B cell (primary cell): ENCODE data around the gene ARHGAP1. TPM values are rescaled to one million over a fixed set of nuclear protein-coding genes. Genes with fewer than 3 reads are reported as not detected.

Experiments used
- ATAC-seq: fragments of 200-7000 bp; cut with Tn5 transposase; one replicate; pipeline ENCODE4 v1.10.0; 2021; ENCODE audit warnings: low read depth, mild to moderate bottlenecking, moderate number of reproducible peaks, moderate library complexity
- CTCF ChIA-PET: fragments of 350-600 bp; sonication (Branson Sonifier 250); formaldehyde crosslinking; loops from one replicate; lab custom pipeline; 2021; ENCODE audit warnings: antibody characterized with exemption, inconsistent platforms; lab: Charles Lee
- POLR2A ChIA-PET: fragments of 350-600 bp; sonication (Branson Sonifier 250); formaldehyde crosslinking; loops from one replicate; lab custom pipeline; 2021; ENCODE audit warnings: antibody characterized with exemption; lab: Charles Lee
- DNase-seq: peaks from one replicate; pipeline ENCODE4 v3.0.0; 2013
- H2AFZ ChIP-seq: 2 replicates; pipeline ENCODE4 v1.6.1; 2012; ENCODE audit warnings: mild to moderate bottlenecking, low read depth, low read length; ENCODE audit not compliant: insufficient read depth, poor library complexity, severe bottlenecking
- H3K27ac ChIP-seq, 2 donors: 1 replicate in 1 of 2; 2 replicates in 1 of 2; pipeline ENCODE4 v1.5.1; 2012 to 2013; ENCODE audit warnings: low read length in 2 of 2, mild to moderate bottlenecking in 2 of 2, moderate library complexity in 1 of 2
- H3K27me3 ChIP-seq, 4 experiments: fragments of 200-600 bp in 1 of 4; sonication (generic) in 1 of 4; replicated peaks in 1 of 4; 1 replicate in 2 of 4; 2 replicates in 2 of 4; pipeline versions ENCODE4 v1.6.1 to v1.7.0; 2013 to 2016; ENCODE audit warnings: low read length in 3 of 4, mild to moderate bottlenecking in 2 of 4, mixed read lengths in 1 of 4, moderate library complexity in 1 of 4; ENCODE audit not compliant: insufficient read depth in 4 of 4, control insufficient read depth in 3 of 4; ENCODE audit errors: control extremely low read depth in 1 of 4
- H3K36me3 ChIP-seq, 2 experiments: replicated peaks in 1 of 2; 1 replicate in 1 of 2; 2 replicates in 1 of 2; pipeline versions ENCODE4 v1.6.1 to v1.7.1; 2013; ENCODE audit warnings: low read length in 1 of 2; ENCODE audit not compliant: insufficient read depth in 2 of 2, control insufficient read depth in 1 of 2; ENCODE audit errors: control extremely low read depth in 1 of 2, extremely low read depth in 1 of 2
- H3K4me1 ChIP-seq, 2 donors: fragments of 200-600 bp in 1 of 2; sonication (generic) in 1 of 2; 1 replicate in 1 of 2; 2 replicates in 1 of 2; pipeline versions ENCODE4 v1.5.1 to v1.6.1; 2013 to 2017; ENCODE audit warnings: low read length in 2 of 2; ENCODE audit not compliant: control insufficient read depth in 2 of 2, insufficient read depth in 2 of 2
- H3K4me2 ChIP-seq: replicated peaks from 2 replicates; pipeline ENCODE3; 2012; ENCODE audit warnings: mild to moderate bottlenecking, low read depth, low read length; ENCODE audit not compliant: poor library complexity, severe bottlenecking
- H3K4me3 ChIP-seq, 5 experiments: fragments of 200-600 bp in 1 of 5; sonication (generic) in 1 of 5; 1 replicate in 3 of 5; 2 replicates in 2 of 5; pipeline versions ENCODE4 v1.5.1 to v1.7.0; 2011 to 2016; ENCODE audit warnings: low read length in 4 of 5, mild to moderate bottlenecking in 4 of 5, low read depth in 2 of 5, control low read depth in 1 of 5, moderate library complexity in 1 of 5; ENCODE audit not compliant: insufficient read depth in 1 of 5; ENCODE audit errors: control extremely low read depth in 1 of 5, extremely low read depth in 1 of 5
- H3K79me2 ChIP-seq: fragments of 200-600 bp; sonication (generic); one replicate; pipeline ENCODE4 v1.6.0; 2016; ENCODE audit warnings: low read length; ENCODE audit not compliant: control insufficient read depth, insufficient read depth
- H3K9ac ChIP-seq: fragments of 200-600 bp; sonication (generic); 2 replicates; pipeline ENCODE4 v1.6.1; 2017; ENCODE audit warnings: mild to moderate bottlenecking, low read length, moderate library complexity
- H3K9me3 ChIP-seq, 3 donors: one replicate each; pipeline versions ENCODE4 v1.6.1 to v1.7.1; 2013; ENCODE audit warnings: low read length in 2 of 3; ENCODE audit not compliant: control insufficient read depth in 2 of 3, insufficient read depth in 1 of 3; ENCODE audit errors: control extremely low read depth in 1 of 3
- H4K20me1 ChIP-seq: 2 replicates; pipeline ENCODE4 v1.6.0; 2012; ENCODE audit warnings: mild to moderate bottlenecking, low read length; ENCODE audit not compliant: insufficient read depth, control insufficient read depth, poor library complexity, severe bottlenecking
- H3K27ac Mint-ChIP-seq: one replicate; pipeline ENCODE4 v1.8.0; 2021; ENCODE audit warnings: mixed read lengths
- H3K27me3 Mint-ChIP-seq: one replicate; pipeline ENCODE4 v1.8.0; 2021; ENCODE audit warnings: mixed read lengths
- H3K4me1 Mint-ChIP-seq: one replicate; pipeline ENCODE4 v1.8.0; 2021; ENCODE audit warnings: mixed read lengths
- H3K4me3 Mint-ChIP-seq: one replicate; pipeline ENCODE4 v1.8.0; 2021; ENCODE audit warnings: mixed read lengths
- H3K9me3 Mint-ChIP-seq: one replicate; pipeline ENCODE4 v1.8.0; 2022; ENCODE audit warnings: mixed read lengths; ENCODE audit not compliant: insufficient read depth
- EZH2 ChIP-seq: IDR thresholded peaks from 2 replicates; pipeline ENCODE4 v1.6.1; 2012; ENCODE audit warnings: borderline replicate concordance, low read depth, mild to moderate bottlenecking, moderate library complexity, low read length; ENCODE audit not compliant: insufficient read depth, poor library complexity, severe bottlenecking
- WGBS: methylation state at CpG from one replicate; pipeline ENCODE4 v1.1.5; 2013; ENCODE audit warnings: missing lambda C conversion rate; ENCODE audit not compliant: insufficient coverage; 5-methylcytosine and 5-hydroxymethylcytosine counted together
- intact Hi-C: fragments of 100-400 bp; cut with micrococcal nuclease; formaldehyde crosslinking; loops from one replicate; pipeline ENCODE4 v1.10.0; 2022
- polyA plus RNA-seq: library from polyadenylated mRNA; depleted of rRNA; stranded (reverse); fragments of >200 nt; gene quantifications from 2 replicates; pipeline ENCODE4 v1.2.3, GENCODE V29; 2012
- total RNA-seq, 2 donors: library from RNA; stranded (reverse); fragments of 120-200 nt in 1 of 2; gene quantifications; 1 replicate in 1 of 2; 2 replicates in 1 of 2; pipeline versions ENCODE4 v1.2.3 to v1.2.4, GENCODE V29; 2013 to 2022
- TF ChIP-seq, protein P1 (sequence below): fragments of 200-600 bp; IDR thresholded peaks from one replicate; pipeline ENCODE4 v1.8.0; 2022; ENCODE audit warnings: antibody characterized with exemption, mild to moderate bottlenecking

The ARHGAP1 gene
- total and polyA plus RNA-seq, 2 donors (not counting 1 experiment from before 2014, with no cell fraction given), result 33.9 to 55.0 TPM

DNA sequence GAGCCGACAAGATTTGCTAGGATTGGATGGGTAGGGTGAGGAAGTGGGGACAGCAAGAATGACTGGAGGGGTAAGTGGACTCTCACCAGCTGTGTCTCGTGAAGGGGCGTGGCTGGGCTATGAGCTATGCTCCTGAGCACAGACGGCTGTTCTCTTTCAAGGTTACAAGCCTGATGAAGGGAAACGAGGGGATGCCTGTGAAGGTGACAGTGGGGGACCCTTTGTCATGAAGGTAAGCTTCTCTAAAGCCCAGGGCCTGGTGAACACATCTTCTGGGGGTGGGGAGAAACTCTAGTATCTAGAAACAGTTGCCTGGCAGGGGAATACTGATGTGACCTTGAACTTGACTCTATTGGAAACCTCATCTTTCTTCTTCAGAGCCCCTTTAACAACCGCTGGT lies 38.5 kb upstream of the ARHGAP1 start:
- TF ChIP-seq, protein P1, sequence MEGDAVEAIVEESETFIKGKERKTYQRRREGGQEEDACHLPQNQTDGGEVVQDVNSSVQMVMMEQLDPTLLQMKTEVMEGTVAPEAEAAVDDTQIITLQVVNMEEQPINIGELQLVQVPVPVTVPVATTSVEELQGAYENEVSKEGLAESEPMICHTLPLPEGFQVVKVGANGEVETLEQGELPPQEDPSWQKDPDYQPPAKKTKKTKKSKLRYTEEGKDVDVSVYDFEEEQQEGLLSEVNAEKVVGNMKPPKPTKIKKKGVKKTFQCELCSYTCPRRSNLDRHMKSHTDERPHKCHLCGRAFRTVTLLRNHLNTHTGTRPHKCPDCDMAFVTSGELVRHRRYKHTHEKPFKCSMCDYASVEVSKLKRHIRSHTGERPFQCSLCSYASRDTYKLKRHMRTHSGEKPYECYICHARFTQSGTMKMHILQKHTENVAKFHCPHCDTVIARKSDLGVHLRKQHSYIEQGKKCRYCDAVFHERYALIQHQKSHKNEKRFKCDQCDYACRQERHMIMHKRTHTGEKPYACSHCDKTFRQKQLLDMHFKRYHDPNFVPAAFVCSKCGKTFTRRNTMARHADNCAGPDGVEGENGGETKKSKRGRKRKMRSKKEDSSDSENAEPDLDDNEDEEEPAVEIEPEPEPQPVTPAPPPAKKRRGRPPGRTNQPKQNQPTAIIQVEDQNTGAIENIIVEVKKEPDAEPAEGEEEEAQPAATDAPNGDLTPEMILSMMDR, result no peak
- no peak for TF ChIP-seq EZH2
- Histone ChIP-seq H3K4me3 (no peak overlapping the region), H3K27ac (no peak overlapping the region), H3K4me2 (no peak overlapping the region), H3K4me1 (no peaks in the 10 kb centered on the region), H3K27me3 (no peaks in the 10 kb centered on the region), H4K20me1 (no peaks in the 10 kb centered on the region), H3K79me2 (no peaks in the 10 kb centered on the region), H3K36me3 (peaks cover 2 to 22% of the 10 kb centered on the region in 2 experiments), H3K9me3 (no peaks in the 10 kb centered on the region), H2AFZ (no peak overlapping the region), H3K9ac (no peak overlapping the region)
- DNase-seq (no peak), ATAC-seq (no peak)
- ChIA-PET POLR2A (no interaction called here), CTCF (no interaction called here)
- Mint-ChIP-seq H3K27me3 (no peaks in the 10 kb centered on the region), H3K27ac (no peak overlapping the region), H3K4me1 (no peaks in the 10 kb centered on the region), H3K4me3 (no peak overlapping the region), H3K9me3 (no peaks in the 10 kb centered on the region)
- WGBS, result 91% methylated on average over 5 of the region's 6 CpGs
- intact Hi-C loops, result no loop called here

DNA sequence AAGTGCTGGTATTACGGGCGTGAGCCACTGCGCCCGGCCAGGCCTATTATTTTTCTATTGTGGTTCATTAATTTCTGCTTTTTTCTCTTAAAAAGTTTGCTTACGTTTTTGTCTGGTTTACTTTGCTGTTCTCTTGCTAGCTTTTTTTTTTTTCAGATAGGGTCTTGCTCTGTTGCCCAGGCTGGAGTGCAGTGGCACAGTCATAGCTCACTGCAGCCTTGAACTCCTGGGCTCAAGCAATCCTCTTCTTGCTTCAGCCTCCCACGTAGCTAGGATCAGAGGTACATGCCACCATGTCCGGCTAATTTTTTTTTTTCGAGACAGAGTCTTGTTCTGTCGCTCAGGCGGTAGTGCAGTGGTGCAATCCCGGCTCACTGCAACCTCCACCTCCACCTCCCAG lies 37.3 kb upstream of the ARHGAP1 start:
- H3K27me3 Mint-ChIP-seq, result no peaks in the 10 kb centered on the region
- Histone ChIP-seq H3K9me3 (no peaks in the 10 kb centered on the region), H4K20me1 (no peaks in the 10 kb centered on the region), H3K9ac (no peak overlapping the region), H3K27ac (no peak overlapping the region), H2AFZ (no peak overlapping the region), H3K36me3 (peaks cover 2 to 10% of the 10 kb centered on the region in 2 experiments), H3K79me2 (no peaks in the 10 kb centered on the region), H3K27me3 (no peaks in the 10 kb centered on the region), H3K4me1 (no peaks in the 10 kb centered on the region), H3K4me2 (no peak overlapping the region), H3K4me3 (no peak overlapping the region)
- no peak overlapping the region for H3K27ac Mint-ChIP-seq
- TF ChIP-seq EZH2, result no peak
- TF ChIP-seq, protein P1, result no peak
- POLR2A ChIA-PET, result no interaction called here
- CTCF ChIA-PET, result no interaction called here
- intact Hi-C loops, result no loop called here
- H3K4me3 Mint-ChIP-seq, result no peak overlapping the region
- WGBS, result 96% methylated on average over 6 of the region's 11 CpGs
- ATAC-seq, result no peak
- H3K9me3 Mint-ChIP-seq, result no peaks in the 10 kb centered on the region
- H3K4me1 Mint-ChIP-seq, result no peaks in the 10 kb centered on the region
- DNase-seq, result no peak
